Measurements from ENCODE around the gene BTBD10.
"Not testable (repeated sequence)": the region's sequence is repeated elsewhere in the genome, so short reads cannot be mapped to it uniquely, and the experiment has no call there.

The BTBD10 gene

GRCh38 chr11:13429288-13429687, 33.7 kb downstream of the BTBD10 start:
- DNase-seq (ENCODE audit: low spot score): no peak
- H3K27ac ChIP-seq: no peak overlapping the region
- H3K4me3 ChIP-seq: no peak overlapping the region
- no peak for TF ChIP-seq CTCF (IDR thresholded peaks at IDR 0.05)

- H3K4me3 ChIP-seq: no peak overlapping the region
- no peak for DNase-seq (ENCODE audit: low spot score)
- TF ChIP-seq CTCF (IDR thresholded peaks at IDR 0.05): no peak
- H3K27ac ChIP-seq: no peak overlapping the region
These were observed 35.6 kb downstream of the BTBD10 start for GRCh38 chr11:13427440-13427839.

- Histone ChIP-seq H3K27ac (no peak overlapping the region), H3K4me3 (no peak overlapping the region)
- no peak for TF ChIP-seq CTCF (IDR thresholded peaks at IDR 0.05)
- DNase-seq (ENCODE audit: low spot score): no peak
These were observed 39.6 kb downstream of the BTBD10 start for GRCh38 chr11:13423372-13423771.

- no peak overlapping the region for H3K4me3 ChIP-seq
- DNase-seq (ENCODE audit: low spot score): no peak
- no peak overlapping the region for H3K27ac ChIP-seq
- no peak for TF ChIP-seq CTCF (IDR thresholded peaks at IDR 0.05)
These were observed 41.5 kb downstream of the BTBD10 start for GRCh38 chr11:13421561-13421960.

- TF ChIP-seq CTCF (IDR thresholded peaks at IDR 0.05): no peak
- Histone ChIP-seq H3K27ac (no peak overlapping the region), H3K4me3 (no peak overlapping the region)
- DNase-seq (ENCODE audit: low spot score): no peak
These were observed 47.8 kb downstream of the BTBD10 start for GRCh38 chr11:13415201-13415600.

- Histone ChIP-seq H3K4me3 (no peak overlapping the region), H3K27ac (no peak overlapping the region)
- DNase-seq (ENCODE audit: low spot score): no peak
- TF ChIP-seq CTCF (IDR thresholded peaks at IDR 0.05): no peak
These were observed 57.8 kb downstream of the BTBD10 start for GRCh38 chr11:13405220-13405619.

GRCh38 chr11:13398335-13398734, 64.7 kb downstream of the BTBD10 start:
- not testable (repeated sequence) for H3K4me3 ChIP-seq; H3K27ac ChIP-seq; DNase-seq (ENCODE audit: low spot score)

GRCh38 chr11:13391217-13391616, 71.8 kb downstream of the BTBD10 start:
- no peak overlapping the region for H3K27ac ChIP-seq
- no peak for TF ChIP-seq CTCF (IDR thresholded peaks at IDR 0.05)
- H3K4me3 ChIP-seq: no peak overlapping the region
- DNase-seq (ENCODE audit: low spot score): no peak

All from coronary artery (tissue), 2 donors.